ENCODE measurements around the gene TUBGCP6. TPM values are rescaled to one million over a fixed set of nuclear protein-coding genes. Genes with fewer than 3 reads are reported as not detected.

TUBGCP6 gene
- total RNA-seq, 1 donor from 2014 or later = 49.6 TPM

- Mint-ChIP-seq H3K4me3 (ENCODE audit: low read depth) (no peak overlapping the region), H3K36me3 (ENCODE audit: low read depth) (peaks cover 23% of the 10 kb centered on the region), H3K9me3 (no peaks in the 10 kb centered on the region), H3K27ac (no peak overlapping the region), H3K4me1 (ENCODE audit: low read depth) (peaks cover 24% of the 10 kb centered on the region), H3K27me3 (ENCODE audit: low read depth) (no peaks in the 10 kb centered on the region)
- DNase-seq (ENCODE audit: low spot score) = no peak
- intact Hi-C loops (cut with micrococcal nuclease) = loop anchor here (5.0 kb wide), 1 partner anchor 261 kb away; no protein-coding TSS in a partner anchor
These were observed 51.2 kb downstream of the TUBGCP6 start for GRCh38 chr22:50193621-50194020.

GRCh38 chr22:50192436-50193204 is 52.2 kb downstream of the TUBGCP6 start:
- Mint-ChIP-seq H3K4me3 (ENCODE audit: low read depth) (peak overlapping the region; percentile 84), H3K27me3 (ENCODE audit: low read depth) (no peaks in the 10 kb centered on the region), H3K9me3 (no peaks in the 10 kb centered on the region), H3K36me3 (ENCODE audit: low read depth) (peaks cover 21% of the 10 kb centered on the region), H3K4me1 (ENCODE audit: low read depth) (peaks cover 24% of the 10 kb centered on the region), H3K27ac (peak overlapping the region; percentile 95)
- DNase-seq (ENCODE audit: low spot score) = no peak
- intact Hi-C loops (cut with micrococcal nuclease) = loop anchor here (5.0 kb wide), 1 partner anchor 260 kb away; no protein-coding TSS in a partner anchor

- intact Hi-C loops (cut with micrococcal nuclease) = loop anchor here (1.0 to 5.0 kb wide), 2 partner anchors 9 to 259 kb away; no protein-coding TSS in a partner anchor
- peaks cover 29% of the 10 kb centered on the region for H3K4me1 Mint-ChIP-seq (ENCODE audit: low read depth)
- H3K27ac Mint-ChIP-seq = peak overlapping the region; percentile 95
These were observed 53.7 kb downstream of the TUBGCP6 start for GRCh38 chr22:50190941-50191741.

GRCh38 chr22:50190182-50190940 is 54.5 kb downstream of the TUBGCP6 start:
- Mint-ChIP-seq H3K4me1 (ENCODE audit: low read depth) (peaks cover 30% of the 10 kb centered on the region), H3K36me3 (ENCODE audit: low read depth) (peaks cover 24% of the 10 kb centered on the region), H3K27ac (peak overlapping the region; percentile 95), H3K9me3 (no peaks in the 10 kb centered on the region), H3K4me3 (ENCODE audit: low read depth) (peak overlapping the region; percentile 84), H3K27me3 (ENCODE audit: low read depth) (no peaks in the 10 kb centered on the region)
- DNase-seq (ENCODE audit: low spot score) = peak; percentile 83
- intact Hi-C loops (cut with micrococcal nuclease) = loop anchor here (5.0 kb wide), 1 partner anchor 258 kb away; no protein-coding TSS in a partner anchor

More at GRCh38 chr22:50190941-50191741, 53.7 kb downstream of the TUBGCP6 start:
- H3K4me3 Mint-ChIP-seq (ENCODE audit: low read depth) = peak overlapping the region; percentile 84
- peaks cover 24% of the 10 kb centered on the region for H3K36me3 Mint-ChIP-seq (ENCODE audit: low read depth)
- no peaks in the 10 kb centered on the region for H3K9me3 Mint-ChIP-seq
- no peaks in the 10 kb centered on the region for H3K27me3 Mint-ChIP-seq (ENCODE audit: low read depth)
- DNase-seq (ENCODE audit: low spot score) = peak; percentile 70

GRCh38 chr22:50189849-50190181 is 55.0 kb downstream of the TUBGCP6 start:
- no peaks in the 10 kb centered on the region for H3K9me3 Mint-ChIP-seq
- peak overlapping the region; percentile 84 for H3K4me3 Mint-ChIP-seq (ENCODE audit: low read depth)
- intact Hi-C loops (cut with micrococcal nuclease) = loop anchor here (5.0 kb wide), 1 partner anchor 258 kb away; no protein-coding TSS in a partner anchor
- peak overlapping the region; percentile 95 for H3K27ac Mint-ChIP-seq
- DNase-seq (ENCODE audit: low spot score) = no peak
- peaks cover 24% of the 10 kb centered on the region for H3K36me3 Mint-ChIP-seq (ENCODE audit: low read depth)
- H3K27me3 Mint-ChIP-seq (ENCODE audit: low read depth) = no peaks in the 10 kb centered on the region
- peaks cover 31% of the 10 kb centered on the region for H3K4me1 Mint-ChIP-seq (ENCODE audit: low read depth)

GRCh38 chr22:50189184-50189848 is 55.5 kb downstream of the TUBGCP6 start:
- Mint-ChIP-seq H3K36me3 (ENCODE audit: low read depth) (peaks cover 24% of the 10 kb centered on the region), H3K9me3 (no peaks in the 10 kb centered on the region), H3K4me1 (ENCODE audit: low read depth) (peaks cover 31% of the 10 kb centered on the region), H3K4me3 (ENCODE audit: low read depth) (peak overlapping the region; percentile 84), H3K27me3 (ENCODE audit: low read depth) (no peaks in the 10 kb centered on the region), H3K27ac (peak overlapping the region; percentile 95)
- DNase-seq (ENCODE audit: low spot score) = no peak
- intact Hi-C loops (cut with micrococcal nuclease) = no loop called here

- H3K27ac Mint-ChIP-seq = peak overlapping the region; percentile 42
- intact Hi-C loops (cut with micrococcal nuclease) = no loop called here
- H3K4me1 Mint-ChIP-seq (ENCODE audit: low read depth) = peaks cover 31% of the 10 kb centered on the region
- H3K27me3 Mint-ChIP-seq (ENCODE audit: low read depth) = peaks cover 2% of the 10 kb centered on the region
- peak overlapping the region; percentile 7 for H3K4me3 Mint-ChIP-seq (ENCODE audit: low read depth)
- no peaks in the 10 kb centered on the region for H3K9me3 Mint-ChIP-seq
- no peak for DNase-seq (ENCODE audit: low spot score)
- peaks cover 24% of the 10 kb centered on the region for H3K36me3 Mint-ChIP-seq (ENCODE audit: low read depth)
These were observed 56.5 kb downstream of the TUBGCP6 start for GRCh38 chr22:50188356-50188755.

- Mint-ChIP-seq H3K27me3 (ENCODE audit: low read depth) (peaks cover 2% of the 10 kb centered on the region), H3K36me3 (ENCODE audit: low read depth) (peaks cover 19% of the 10 kb centered on the region), H3K4me3 (ENCODE audit: low read depth) (peak overlapping the region; percentile 92), H3K4me1 (ENCODE audit: low read depth) (peaks cover 25% of the 10 kb centered on the region), H3K9me3 (no peaks in the 10 kb centered on the region), H3K27ac (peak overlapping the region; percentile 91)
- no peak for DNase-seq (ENCODE audit: low spot score)
- intact Hi-C loops (cut with micrococcal nuclease) = no loop called here
These were observed 57.9 kb downstream of the TUBGCP6 start for GRCh38 chr22:50186761-50187523.

GRCh38 chr22:50186181-50186714 is 58.6 kb downstream of the TUBGCP6 start:
- Mint-ChIP-seq H3K36me3 (ENCODE audit: low read depth) (peaks cover 13% of the 10 kb centered on the region), H3K4me3 (ENCODE audit: low read depth) (peak overlapping the region; percentile 92), H3K9me3 (no peaks in the 10 kb centered on the region), H3K27ac (peak overlapping the region; percentile 91), H3K27me3 (ENCODE audit: low read depth) (peaks cover 2% of the 10 kb centered on the region), H3K4me1 (ENCODE audit: low read depth) (peaks cover 18% of the 10 kb centered on the region)
- DNase-seq (ENCODE audit: low spot score) = no peak
- intact Hi-C loops (cut with micrococcal nuclease) = no loop called here

GRCh38 chr22:50185375-50186087 is 59.3 kb downstream of the TUBGCP6 start, which contains the start of gene TRABD:
Gene TRABD, plus strand, starts transcription at chr22:50185913. Its CDS starts 7,148 bp downstream, at chr22:50193061.
- Mint-ChIP-seq H3K36me3 (ENCODE audit: low read depth) (peaks cover 11% of the 10 kb centered on the region), H3K9me3 (no peaks in the 10 kb centered on the region), H3K4me3 (ENCODE audit: low read depth) (peak within 1 kb of the TSS; percentile 92), H3K27me3 (ENCODE audit: low read depth) (peaks cover 2% of the 10 kb centered on the region), H3K27ac (peak within 1 kb of the TSS; percentile 91), H3K4me1 (ENCODE audit: low read depth) (peaks cover 17% of the 10 kb centered on the region)
- DNase-seq (ENCODE audit: low spot score) = peak; percentile 81
- intact Hi-C loops (cut with micrococcal nuclease) = loop anchor here (2.0 kb wide), 1 partner anchor 15 kb away; the partner anchor contains the start of gene SELENOO
